SK-N-SH treated with all-trans-retinoic acid at 6 μM for 48 hours (cell line): ENCODE results near the gene USP13.

Experiments
- BACH2 ChIP-seq: fragments of 250-450 bp; sonication (Bioruptor Pico); IDR thresholded peaks from 2 replicates; pipeline ENCODE4 v1.9.0; 2021; ENCODE audit warnings: mild to moderate bottlenecking, borderline replicate concordance
- GLIS3 ChIP-seq: fragments of 250-450 bp; sonication (Bioruptor Pico); IDR thresholded peaks from 2 replicates; pipeline ENCODE4 v1.5.0; 2020; ENCODE audit warnings: mild to moderate bottlenecking, moderate library complexity
- OSR1 ChIP-seq: fragments of 250-450 bp; sonication (Bioruptor Pico); IDR thresholded peaks from 2 replicates; pipeline ENCODE4 v1.8.0; 2022; ENCODE audit warnings: moderate library complexity, mild to moderate bottlenecking, inconsistent platforms
- PATZ1 ChIP-seq: fragments of 250-450 bp; sonication (Bioruptor Pico); IDR thresholded peaks from 2 replicates; pipeline ENCODE4 v1.8.0; 2020; ENCODE audit warnings: mild to moderate bottlenecking, moderate library complexity, borderline replicate concordance
- RARB ChIP-seq: fragments of 250-450 bp; sonication (Bioruptor Pico); IDR thresholded peaks from 2 replicates; pipeline ENCODE4 v1.8.0; 2021; ENCODE audit warnings: mild to moderate bottlenecking, moderate library complexity
- ZFP3 ChIP-seq: fragments of 250-450 bp; sonication (Bioruptor Pico); IDR thresholded peaks from 2 replicates; pipeline ENCODE4 v1.5.0; 2020; ENCODE audit warnings: mild to moderate bottlenecking, moderate library complexity
- ZFP30 ChIP-seq: fragments of 450-650 bp; formaldehyde crosslinking; IDR thresholded peaks from 2 replicates; pipeline ENCODE4 v1.5.0; 2022; ENCODE audit warnings: mild to moderate bottlenecking, moderate library complexity
- ZNF70 ChIP-seq: fragments of 450-650 bp; formaldehyde crosslinking; IDR thresholded peaks from 2 replicates; pipeline ENCODE4 v1.5.0; 2020; ENCODE audit warnings: mild to moderate bottlenecking, moderate library complexity
- ZNF8 ChIP-seq: fragments of 450-650 bp; formaldehyde crosslinking; IDR thresholded peaks from 2 replicates; pipeline ENCODE4 v1.5.0; 2020; ENCODE audit warnings: mild to moderate bottlenecking, moderate library complexity
- TF ChIP-seq, protein P1 (sequence below): fragments of 250-450 bp; sonication (Bioruptor Pico); IDR thresholded peaks from 2 replicates; pipeline ENCODE4 v1.5.1; 2020; ENCODE audit warnings: low read depth, mild to moderate bottlenecking, moderate library complexity
- TF ChIP-seq, protein P2 (sequence below): fragments of 250-450 bp; sonication (Bioruptor Pico); IDR thresholded peaks from 2 replicates; pipeline ENCODE4 v1.5.0; 2020; ENCODE audit warnings: mild to moderate bottlenecking, moderate library complexity

GRCh38 chr3:179651687-179652446 is 973 bp upstream of the USP13 start:
- no peak for TF ChIP-seq ZNF8 (CRISPR knock-in tag)
- TF ChIP-seq ZNF70 (CRISPR knock-in tag): no peak
- no peak for TF ChIP-seq PATZ1 (CRISPR knock-in tag)
- TF ChIP-seq, protein P1, sequence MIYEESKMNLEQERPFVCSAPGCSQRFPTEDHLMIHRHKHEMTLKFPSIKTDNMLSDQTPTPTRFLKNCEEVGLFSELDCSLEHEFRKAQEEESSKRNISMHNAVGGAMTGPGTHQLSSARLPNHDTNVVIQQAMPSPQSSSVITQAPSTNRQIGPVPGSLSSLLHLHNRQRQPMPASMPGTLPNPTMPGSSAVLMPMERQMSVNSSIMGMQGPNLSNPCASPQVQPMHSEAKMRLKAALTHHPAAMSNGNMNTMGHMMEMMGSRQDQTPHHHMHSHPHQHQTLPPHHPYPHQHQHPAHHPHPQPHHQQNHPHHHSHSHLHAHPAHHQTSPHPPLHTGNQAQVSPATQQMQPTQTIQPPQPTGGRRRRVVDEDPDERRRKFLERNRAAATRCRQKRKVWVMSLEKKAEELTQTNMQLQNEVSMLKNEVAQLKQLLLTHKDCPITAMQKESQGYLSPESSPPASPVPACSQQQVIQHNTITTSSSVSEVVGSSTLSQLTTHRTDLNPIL (CRISPR knock-in tag): no peak
- TF ChIP-seq OSR1 (CRISPR knock-in tag): no peak
- no peak for TF ChIP-seq BACH2 (CRISPR knock-in tag)
- TF ChIP-seq ZFP3 (CRISPR knock-in tag): no peak
- TF ChIP-seq, protein P2, sequence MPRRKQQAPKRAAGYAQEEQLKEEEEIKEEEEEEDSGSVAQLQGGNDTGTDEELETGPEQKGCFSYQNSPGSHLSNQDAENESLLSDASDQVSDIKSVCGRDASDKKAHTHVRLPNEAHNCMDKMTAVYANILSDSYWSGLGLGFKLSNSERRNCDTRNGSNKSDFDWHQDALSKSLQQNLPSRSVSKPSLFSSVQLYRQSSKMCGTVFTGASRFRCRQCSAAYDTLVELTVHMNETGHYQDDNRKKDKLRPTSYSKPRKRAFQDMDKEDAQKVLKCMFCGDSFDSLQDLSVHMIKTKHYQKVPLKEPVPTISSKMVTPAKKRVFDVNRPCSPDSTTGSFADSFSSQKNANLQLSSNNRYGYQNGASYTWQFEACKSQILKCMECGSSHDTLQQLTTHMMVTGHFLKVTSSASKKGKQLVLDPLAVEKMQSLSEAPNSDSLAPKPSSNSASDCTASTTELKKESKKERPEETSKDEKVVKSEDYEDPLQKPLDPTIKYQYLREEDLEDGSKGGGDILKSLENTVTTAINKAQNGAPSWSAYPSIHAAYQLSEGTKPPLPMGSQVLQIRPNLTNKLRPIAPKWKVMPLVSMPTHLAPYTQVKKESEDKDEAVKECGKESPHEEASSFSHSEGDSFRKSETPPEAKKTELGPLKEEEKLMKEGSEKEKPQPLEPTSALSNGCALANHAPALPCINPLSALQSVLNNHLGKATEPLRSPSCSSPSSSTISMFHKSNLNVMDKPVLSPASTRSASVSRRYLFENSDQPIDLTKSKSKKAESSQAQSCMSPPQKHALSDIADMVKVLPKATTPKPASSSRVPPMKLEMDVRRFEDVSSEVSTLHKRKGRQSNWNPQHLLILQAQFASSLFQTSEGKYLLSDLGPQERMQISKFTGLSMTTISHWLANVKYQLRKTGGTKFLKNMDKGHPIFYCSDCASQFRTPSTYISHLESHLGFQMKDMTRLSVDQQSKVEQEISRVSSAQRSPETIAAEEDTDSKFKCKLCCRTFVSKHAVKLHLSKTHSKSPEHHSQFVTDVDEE (CRISPR knock-in tag): no peak
- TF ChIP-seq RARB (CRISPR knock-in tag): no peak
- TF ChIP-seq ZFP30 (CRISPR knock-in tag): no peak
- TF ChIP-seq GLIS3 (CRISPR knock-in tag): no peak
